Testis (tissue), 5 donors: ENCODE measurements around the gene GJD4. TPM values are rescaled to one million over a fixed set of nuclear protein-coding genes. Genes with fewer than 3 reads are reported as not detected.

Experiments
- DNase-seq: peaks from one replicate; pipeline ENCODE4 v3.0.0-alpha.2; 2019
- H3K27ac ChIP-seq, 2 donors: fragments of 200-600 bp; sonication (generic); one replicate each; pipeline ENCODE4 v1.5.1; 2019
- H3K27me3 ChIP-seq: fragments of 200-600 bp; sonication (generic); one replicate; pipeline ENCODE4 v1.5.1; 2019
- H3K36me3 ChIP-seq: fragments of 200-600 bp; sonication (generic); one replicate; pipeline ENCODE4 v1.5.1; 2017; ENCODE audit warnings: low read depth; ENCODE audit errors: missing control alignments
- H3K4me1 ChIP-seq: fragments of 200-600 bp; sonication (generic); one replicate; pipeline ENCODE4 v1.5.1; 2019
- H3K4me3 ChIP-seq, 2 donors: fragments of 200-600 bp; sonication (generic); one replicate each; pipeline ENCODE4 v1.5.1; 2017 to 2019
- H3K9me3 ChIP-seq: fragments of 200-600 bp; sonication (generic); one replicate; pipeline ENCODE4 v1.5.1; 2017
- CTCF ChIP-seq, 3 experiments: fragments of 450-650 bp in 2 of 3; fragments of 200-600 bp in 1 of 3; sonication (generic) in 1 of 3; IDR thresholded peaks; one replicate each; pipeline ENCODE4 v1.5.1; 2016 to 2019; ENCODE audit warnings: antibody characterized with exemption in 3 of 3, mild to moderate bottlenecking in 2 of 3, moderate library complexity in 1 of 3
- POLR2A ChIP-seq: fragments of 450-650 bp; IDR thresholded peaks from one replicate; pipeline ENCODE4 v1.6.1; 2017; ENCODE audit warnings: antibody characterized with exemption, mild to moderate bottlenecking, moderate library complexity
- WGBS, 2 donors: methylation state at CpG; one replicate each; pipeline ENCODE4 v1.1.5; 2018; 5-methylcytosine and 5-hydroxymethylcytosine counted together
- intact Hi-C: fragments of 100-400 bp; cut with DNase I; formaldehyde crosslinking; loops from one replicate; pipeline ENCODE4 v1.15.1; 2023; ENCODE audit warnings: low total_unique reads
- long read RNA-seq, 2 donors: transcript quantifications; one replicate each; lab custom pipeline, GENCODE V29; 2026
- polyA plus RNA-seq: library from polyadenylated mRNA; stranded (reverse); fragments of 350-450 nt; fragmentation: Illumina TruSeq; extraction: RNeasy Lipid Tissue Mini Kit (QIAGEN cat#74804); gene quantifications from one replicate; pipeline ENCODE4 v1.2.3, GENCODE V29; 2014; ENCODE audit warnings: low read depth, low replicate concordance; ENCODE audit not compliant: insufficient read depth
- total RNA-seq, 2 donors: library from RNA; depleted of rRNA; stranded (reverse); fragments of >200 nt; gene quantifications; one replicate each; pipeline ENCODE4 v1.2.3, GENCODE V29; 2016

The GJD4 gene
- total RNA-seq: under 1 TPM in 1 of 2 donors, not detected in 1; 0.31 TPM
- polyA plus RNA-seq: not detected
- long read RNA-seq, donor 1: 0 reads
- long read RNA-seq, donor 2: 0 reads

- Histone ChIP-seq H3K4me3 (no peak within 1 kb of the TSS), H3K4me1 (no peaks in the 10 kb centered on the region), H3K27me3 (no peaks in the 10 kb centered on the region), H3K36me3 (no peaks in the 10 kb centered on the region), H3K9me3 (no peaks in the 10 kb centered on the region), H3K27ac (no peak within 1 kb of the TSS)
- TF ChIP-seq CTCF (IDR thresholded peaks at IDR 0.05) (no peak), POLR2A (no peak)
- no peak for DNase-seq
- intact Hi-C loops: no loop called here
- WGBS, 2 donors: 77 to 78% methylated on average over 8 of the region's 8 CpGs
Measured at GRCh38 chr10:35605191-35605590, at the start of gene GJD4. GJD4 (plus strand) TSS chr10:35605341; CDS start chr10:35605568, 227 bp downstream.

- Histone ChIP-seq H3K27ac (no peak overlapping the region), H3K4me1 (no peaks in the 10 kb centered on the region), H3K4me3 (no peak overlapping the region), H3K27me3 (no peaks in the 10 kb centered on the region), H3K9me3 (no peaks in the 10 kb centered on the region), H3K36me3 (no peaks in the 10 kb centered on the region)
- intact Hi-C loops: no loop called here
- WGBS, 2 donors: 88 to 91% methylated on average over 6 of the region's 6 CpGs
- no peak for TF ChIP-seq POLR2A
- no peak for TF ChIP-seq CTCF (IDR thresholded peaks at IDR 0.05)
- no peak for DNase-seq
Measured at GRCh38 chr10:35555962-35556930, 48.9 kb upstream of the GJD4 start.

- Histone ChIP-seq H3K36me3 (no peaks in the 10 kb centered on the region), H3K9me3 (no peaks in the 10 kb centered on the region), H3K4me1 (no peaks in the 10 kb centered on the region), H3K27me3 (no peaks in the 10 kb centered on the region), H3K4me3 (no peak overlapping the region), H3K27ac (no peak overlapping the region)
- intact Hi-C loops: no loop called here
- WGBS, 2 donors: 92 to 97% methylated on average over 1 of the region's 1 CpG
- TF ChIP-seq CTCF (IDR thresholded peaks at IDR 0.05) (no peak), POLR2A (no peak)
- no peak for DNase-seq
Measured at GRCh38 chr10:35558276-35558675, 46.9 kb upstream of the GJD4 start.

- H3K4me3 ChIP-seq: no peak overlapping the region
- H3K4me1 ChIP-seq: peaks cover 2% of the 10 kb centered on the region
- WGBS, 2 donors: 96 to 100% methylated on average over 5 of the region's 5 CpGs
- DNase-seq: no peak
- H3K27ac ChIP-seq: no peak overlapping the region
- intact Hi-C loops: no loop called here
- no peaks in the 10 kb centered on the region for H3K9me3 ChIP-seq
- TF ChIP-seq POLR2A: no peak
- TF ChIP-seq CTCF (IDR thresholded peaks at IDR 0.05): no peak
- no peaks in the 10 kb centered on the region for H3K27me3 ChIP-seq
- no peaks in the 10 kb centered on the region for H3K36me3 ChIP-seq
Measured at GRCh38 chr10:35559416-35559815, 45.7 kb upstream of the GJD4 start.
